ENCODE measurements around the gene ALS2. TPM values are rescaled to one million over a fixed set of nuclear protein-coding genes. Genes with fewer than 3 reads are reported as not detected.
"Not testable (repeated sequence)": the region's sequence is repeated elsewhere in the genome, so short reads cannot be mapped to it uniquely, and the experiment has no call there.

The ALS2 gene
- total RNA-seq, 2 donors from 2014 or later: 9.9 to 12.2 TPM

- ATAC-seq (no peak), DNase-seq (no peak)
- Histone ChIP-seq H3K4me1 (no peaks in the 10 kb centered on the region), H3K4me3 (no peak overlapping the region), H3K36me3 (replicated peaks in 1 of 2; ENCODE audit: insufficient read depth in 1 of 2, low read depth in 2 of 2) (no peaks in the 10 kb centered on the region), H3K9me3 (no peaks in the 10 kb centered on the region), H3K27ac (no peak overlapping the region), H3K27me3 (no peaks in the 10 kb centered on the region)
- no peak for TF ChIP-seq CTCF (IDR thresholded peaks at IDR 0.05)
- TF ChIP-seq POLR2A (IDR thresholded peaks at IDR 0.05): no peak
- intact Hi-C loops (cut with DNase I): no loop called here
- WGBS, 2 donors: 55 to 66% methylated on average over 3 of the region's 3 CpGs
Measured at GRCh38 chr2:201674794-201675193, 105.9 kb downstream of the ALS2 start.

GRCh38 chr2:201674298-201674697 lies 106.4 kb downstream of the ALS2 start:
- intact Hi-C loops (cut with DNase I): no loop called here

GRCh38 chr2:201673546-201673945 lies 107.2 kb downstream of the ALS2 start:
- no peak overlapping the region for H3K27ac ChIP-seq
- WGBS, 2 donors: 70 to 80% methylated on average over 2 of the region's 2 CpGs
- H3K4me1 ChIP-seq: no peaks in the 10 kb centered on the region
- TF ChIP-seq CTCF (IDR thresholded peaks at IDR 0.05): no peak
- no peak for TF ChIP-seq POLR2A (IDR thresholded peaks at IDR 0.05)
- no peaks in the 10 kb centered on the region for H3K27me3 ChIP-seq
- no peak for ATAC-seq
- intact Hi-C loops (cut with DNase I): no loop called here
- no peaks in the 10 kb centered on the region for H3K9me3 ChIP-seq
- H3K4me3 ChIP-seq: no peak overlapping the region
- DNase-seq: no peak
- H3K36me3 ChIP-seq (replicated peaks in 1 of 2; ENCODE audit: insufficient read depth in 1 of 2, low read depth in 2 of 2): no peaks in the 10 kb centered on the region

More at GRCh38 chr2:201674298-201674697, 106.4 kb downstream of the ALS2 start:
- no peak for DNase-seq
- WGBS, 2 donors: 50 to 65% methylated on average over 3 of the region's 3 CpGs
- Histone ChIP-seq H3K9me3 (no peaks in the 10 kb centered on the region), H3K4me1 (no peaks in the 10 kb centered on the region), H3K4me3 (no peak overlapping the region), H3K27ac (no peak overlapping the region), H3K27me3 (no peaks in the 10 kb centered on the region), H3K36me3 (replicated peaks in 1 of 2; ENCODE audit: insufficient read depth in 1 of 2, low read depth in 2 of 2) (no peaks in the 10 kb centered on the region)
- no peak for ATAC-seq
- TF ChIP-seq POLR2A (IDR thresholded peaks at IDR 0.05) (no peak), CTCF (IDR thresholded peaks at IDR 0.05) (no peak)

GRCh38 chr2:201671205-201671604 lies 109.5 kb downstream of the ALS2 start:
- ATAC-seq; DNase-seq; H3K9me3 ChIP-seq; H3K27ac ChIP-seq; H3K36me3 ChIP-seq (replicated peaks in 1 of 2; ENCODE audit: insufficient read depth in 1 of 2, low read depth in 2 of 2); H3K4me1 ChIP-seq; intact Hi-C loops (cut with DNase I); H3K27me3 ChIP-seq; H3K4me3 ChIP-seq: not testable (repeated sequence)
- WGBS, 2 donors: 55 to 94% methylated on average over 2 to 4 of the region's 4 CpGs

GRCh38 chr2:201669865-201670264 lies 110.9 kb downstream of the ALS2 start:
- WGBS, 2 donors: 87 to 93% methylated on average over 1 of the region's 1 CpG
- no peak for DNase-seq
- no peaks in the 10 kb centered on the region for H3K36me3 ChIP-seq (replicated peaks in 1 of 2; ENCODE audit: insufficient read depth in 1 of 2, low read depth in 2 of 2)
- no peak for ATAC-seq
- H3K4me3 ChIP-seq: no peak overlapping the region
- no peaks in the 10 kb centered on the region for H3K4me1 ChIP-seq
- no peak for TF ChIP-seq CTCF (IDR thresholded peaks at IDR 0.05)
- no peak for TF ChIP-seq POLR2A (IDR thresholded peaks at IDR 0.05)
- H3K27ac ChIP-seq: no peak overlapping the region
- no peaks in the 10 kb centered on the region for H3K9me3 ChIP-seq
- intact Hi-C loops (cut with DNase I): no loop called here
- no peaks in the 10 kb centered on the region for H3K27me3 ChIP-seq

Data from body of pancreas (tissue), 4 donors.